Measurements from ENCODE around the gene NCAM1.

Gene NCAM1

DNA sequence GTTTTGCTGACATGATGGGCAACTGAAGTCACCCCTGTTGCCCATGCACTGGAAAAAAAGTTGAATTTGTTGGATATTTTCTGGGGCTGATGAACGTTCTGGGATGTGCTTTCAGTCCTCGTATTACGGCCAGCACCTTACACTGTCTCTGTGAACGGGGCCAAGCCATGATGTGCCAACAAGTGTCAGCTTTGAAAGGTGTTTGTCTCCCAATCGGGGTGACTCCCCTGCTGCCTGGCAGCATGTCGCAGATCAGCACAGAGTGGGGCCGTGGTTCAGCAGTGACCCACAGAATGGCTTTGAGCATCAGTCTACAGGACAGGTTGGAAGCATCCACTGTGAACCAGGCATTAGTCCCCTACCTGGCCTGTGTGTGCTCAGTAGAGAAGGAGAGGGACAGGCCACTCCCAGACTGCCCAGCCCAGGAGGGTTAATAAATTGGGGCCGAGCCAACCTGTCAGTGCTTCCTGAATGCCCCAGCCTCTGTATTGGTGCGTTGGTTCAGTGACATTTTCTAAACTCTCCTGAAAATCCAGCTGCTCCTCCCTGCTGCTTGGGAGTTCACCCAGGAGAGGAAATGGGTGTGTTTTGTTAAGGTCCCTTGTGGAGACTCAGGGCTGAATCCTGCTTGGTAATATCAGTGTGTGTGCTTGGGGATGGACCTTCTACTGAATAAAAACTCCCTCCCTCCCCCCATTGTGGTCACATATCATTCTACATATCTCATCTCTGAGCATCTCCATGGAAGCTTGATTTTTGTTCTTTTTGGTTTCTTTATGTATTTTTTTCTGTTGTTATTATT, 302.4 kb downstream of the NCAM1 start:
- no peak for DNase-seq

DNA sequence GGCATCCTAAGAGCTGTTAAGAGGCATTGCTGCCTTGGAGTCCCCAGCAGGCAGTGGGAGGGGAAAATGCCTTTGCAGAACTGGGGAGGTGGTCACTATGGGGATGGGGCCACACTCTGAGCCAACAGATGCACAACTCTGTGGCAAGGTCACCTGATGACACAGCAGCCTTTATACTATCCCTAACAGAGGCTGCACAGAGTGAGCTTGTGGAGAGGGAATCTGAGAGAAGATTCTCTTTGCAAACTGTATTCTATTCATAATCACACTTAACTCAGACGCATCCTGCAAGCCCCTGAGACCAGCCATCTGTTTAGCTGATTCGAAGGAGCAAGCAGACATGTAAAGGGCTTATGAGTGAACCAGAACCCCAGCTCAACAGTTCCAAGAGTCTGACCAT, 304.1 kb downstream of the NCAM1 start:
- peak; percentile 12 for DNase-seq

DNA sequence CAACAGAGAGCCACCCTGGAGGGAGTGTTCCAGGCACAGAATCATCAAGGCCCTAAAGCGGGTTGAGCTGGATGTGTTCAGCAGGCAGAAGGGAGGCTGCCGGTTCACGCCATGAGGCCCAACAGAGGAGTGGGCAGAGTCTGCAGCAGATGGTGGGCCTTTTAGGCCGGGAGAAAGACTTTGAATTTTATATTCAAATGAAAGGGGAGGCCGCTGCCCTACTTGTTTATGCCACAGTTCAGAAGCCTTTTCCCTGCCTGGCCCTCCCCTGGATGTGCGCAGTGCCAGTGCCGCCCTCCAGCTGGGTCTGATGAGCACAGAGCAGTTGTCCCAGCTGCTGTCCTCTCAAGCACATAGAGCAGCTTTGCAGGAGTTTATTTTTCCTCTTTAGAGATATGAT, 306.3 kb downstream of the NCAM1 start:
- no peak for DNase-seq

DNA sequence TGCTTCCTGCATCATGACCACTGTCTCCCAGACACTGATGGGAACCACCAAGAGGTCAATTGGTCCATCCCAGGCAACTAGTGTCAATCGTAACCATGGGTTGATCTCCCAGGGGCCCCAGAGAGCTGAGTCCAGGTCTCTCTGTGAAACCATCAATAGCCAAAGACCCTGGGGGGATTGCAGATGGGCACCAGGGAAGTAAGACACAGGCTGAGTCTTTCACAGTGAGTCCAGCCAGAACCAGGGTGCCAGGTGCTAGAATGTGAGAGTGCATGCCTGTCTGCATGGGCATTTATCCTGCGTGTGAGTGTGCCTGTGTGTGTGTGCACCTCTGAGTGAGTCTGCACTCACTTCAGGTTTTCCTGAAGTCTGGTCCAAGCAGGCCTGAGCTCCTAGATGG, 307.9 kb downstream of the NCAM1 start:
- no peak for DNase-seq

DNA sequence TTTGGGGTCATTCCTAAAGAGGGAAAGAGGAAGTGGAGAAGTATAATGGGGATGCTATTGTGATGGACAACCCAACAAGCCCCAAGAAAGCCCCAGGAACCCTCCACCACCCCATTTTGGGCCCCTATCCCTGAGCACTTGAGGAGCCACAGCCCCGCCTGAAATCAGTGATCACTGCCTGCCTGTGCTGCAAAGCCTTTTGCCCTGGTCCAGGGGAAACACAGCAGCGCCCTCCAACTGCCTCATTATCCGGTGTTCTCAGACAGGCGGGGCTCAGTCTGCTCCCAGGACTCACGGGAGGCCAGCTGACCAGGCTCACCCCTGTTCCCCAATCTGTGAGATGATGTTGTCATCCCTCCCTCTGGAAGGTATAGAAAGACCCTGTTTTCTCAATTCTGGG, 308.4 kb downstream of the NCAM1 start:
- no peak for DNase-seq

DNA sequence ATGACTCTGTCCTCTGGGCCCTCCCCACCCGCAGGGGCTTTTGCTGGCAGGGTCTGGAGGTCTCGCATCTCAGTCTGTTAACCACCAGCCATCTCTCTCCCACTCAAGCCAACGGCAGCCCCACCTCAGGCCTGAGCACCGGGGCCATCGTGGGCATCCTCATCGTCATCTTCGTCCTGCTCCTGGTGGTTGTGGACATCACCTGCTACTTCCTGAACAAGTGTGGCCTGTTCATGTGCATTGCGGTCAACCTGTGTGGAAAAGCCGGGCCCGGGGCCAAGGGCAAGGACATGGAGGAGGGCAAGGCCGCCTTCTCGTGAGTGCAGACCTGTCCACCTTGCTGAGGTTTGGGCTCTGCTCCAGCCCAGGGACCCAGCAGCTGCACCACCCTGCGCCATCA, 308.9 kb downstream of the NCAM1 start:
- no peak for DNase-seq

DNA sequence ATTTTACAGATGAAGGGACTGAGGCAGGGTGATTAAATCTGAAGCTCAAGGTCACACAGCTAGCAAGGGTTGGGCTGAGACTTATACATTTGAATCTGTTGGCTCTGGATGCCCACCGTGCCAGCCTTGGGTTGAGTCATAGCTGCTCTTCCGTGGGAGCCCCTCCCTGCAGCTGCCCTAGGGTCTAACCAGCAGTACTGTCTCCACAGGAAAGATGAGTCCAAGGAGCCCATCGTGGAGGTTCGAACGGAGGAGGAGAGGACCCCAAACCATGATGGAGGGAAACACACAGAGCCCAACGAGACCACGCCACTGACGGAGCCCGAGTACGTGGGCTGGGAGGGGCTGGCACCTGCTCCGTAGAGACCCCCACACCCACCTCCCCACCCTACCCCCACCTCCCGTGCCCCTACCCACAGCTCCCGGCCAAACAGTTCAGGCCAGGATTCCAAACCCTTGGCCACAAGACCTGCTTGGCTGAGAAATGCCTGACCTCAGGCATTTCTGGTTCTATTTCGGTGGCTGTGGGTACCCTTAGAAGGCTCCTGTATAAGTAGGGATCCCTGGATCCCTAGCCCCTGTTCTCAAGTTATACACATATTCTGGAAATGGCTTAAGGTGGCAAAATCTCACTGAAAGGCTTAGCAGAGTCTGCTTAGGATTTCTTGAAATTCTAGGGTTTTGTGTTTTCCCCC, 310.5 kb downstream of the NCAM1 start:
- DNase-seq: no peak

DNA sequence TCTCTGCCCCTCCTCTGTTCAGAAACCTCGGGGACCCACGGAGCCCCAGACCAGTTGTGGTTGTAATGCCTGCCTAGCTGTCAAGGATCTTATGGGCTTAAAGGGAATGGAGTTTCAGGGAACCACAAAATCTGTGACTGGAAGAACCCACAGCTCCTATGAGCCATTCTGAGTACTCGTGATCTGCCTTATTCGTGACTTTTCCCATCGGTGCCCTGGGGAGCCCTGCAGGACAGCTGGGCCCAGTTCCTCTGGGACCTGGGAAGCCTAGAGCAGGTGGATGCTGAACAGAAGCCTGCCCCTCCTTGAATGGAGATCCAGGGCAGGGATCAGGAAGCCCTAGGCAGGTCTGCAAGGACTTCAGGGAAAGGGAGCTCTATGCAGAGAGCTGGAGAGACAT, 311.1 kb downstream of the NCAM1 start:
- DNase-seq: peak; percentile 25

DNA sequence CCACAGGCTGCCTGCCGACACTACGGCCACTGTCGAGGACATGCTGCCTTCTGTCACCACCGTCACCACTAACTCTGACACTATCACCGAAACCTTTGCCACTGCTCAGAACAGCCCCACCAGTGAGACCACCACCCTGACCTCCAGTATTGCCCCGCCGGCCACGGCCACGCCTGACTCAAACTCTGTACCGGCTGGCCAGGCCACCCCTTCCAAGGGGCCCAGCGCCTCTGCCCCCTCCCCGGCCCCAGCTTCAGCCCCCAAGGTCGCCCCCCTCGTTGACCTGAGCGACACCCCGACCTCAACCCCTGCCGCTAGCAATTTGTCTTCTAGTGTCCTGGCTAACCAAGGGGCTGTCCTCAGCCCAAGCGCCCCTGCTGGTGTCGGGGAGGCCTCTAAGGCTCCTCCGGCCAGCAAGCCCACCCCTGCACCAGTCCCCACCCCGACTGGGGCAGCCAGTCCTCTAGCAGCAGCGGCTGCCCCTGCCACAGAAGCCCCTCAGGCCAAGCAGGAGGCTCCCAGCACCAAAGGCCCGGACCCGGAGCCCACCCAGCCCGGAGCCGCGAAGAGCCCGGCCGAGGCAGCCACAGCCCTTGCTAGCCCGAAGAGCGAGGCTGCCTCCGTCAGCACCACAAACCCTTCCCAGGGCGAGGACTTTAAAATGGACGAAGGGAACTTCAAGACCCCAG, 311.9 kb downstream of the NCAM1 start:
- DNase-seq: no peak

DNA sequence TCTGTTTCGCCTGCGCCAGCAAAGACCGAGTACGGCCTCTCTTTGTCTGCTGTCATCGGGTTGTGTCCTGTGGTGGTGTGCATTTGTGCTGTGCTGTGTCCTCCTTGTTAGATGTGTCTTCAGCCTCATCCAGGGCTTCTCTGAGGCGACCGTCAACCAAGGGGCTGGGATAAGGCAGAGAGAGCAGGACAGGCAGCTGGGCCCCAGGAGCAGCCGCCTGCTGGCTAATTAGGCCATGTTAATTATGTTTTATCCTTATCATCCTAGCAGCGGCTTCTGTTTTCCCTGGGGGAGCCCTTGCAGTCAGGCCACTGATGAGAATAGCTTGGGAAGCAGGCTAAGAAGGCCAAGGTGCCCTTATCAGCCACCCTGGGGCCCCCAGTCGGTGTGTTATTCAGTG, 312.5 kb downstream of the NCAM1 start:
- peak; percentile 86 for DNase-seq

DNA sequence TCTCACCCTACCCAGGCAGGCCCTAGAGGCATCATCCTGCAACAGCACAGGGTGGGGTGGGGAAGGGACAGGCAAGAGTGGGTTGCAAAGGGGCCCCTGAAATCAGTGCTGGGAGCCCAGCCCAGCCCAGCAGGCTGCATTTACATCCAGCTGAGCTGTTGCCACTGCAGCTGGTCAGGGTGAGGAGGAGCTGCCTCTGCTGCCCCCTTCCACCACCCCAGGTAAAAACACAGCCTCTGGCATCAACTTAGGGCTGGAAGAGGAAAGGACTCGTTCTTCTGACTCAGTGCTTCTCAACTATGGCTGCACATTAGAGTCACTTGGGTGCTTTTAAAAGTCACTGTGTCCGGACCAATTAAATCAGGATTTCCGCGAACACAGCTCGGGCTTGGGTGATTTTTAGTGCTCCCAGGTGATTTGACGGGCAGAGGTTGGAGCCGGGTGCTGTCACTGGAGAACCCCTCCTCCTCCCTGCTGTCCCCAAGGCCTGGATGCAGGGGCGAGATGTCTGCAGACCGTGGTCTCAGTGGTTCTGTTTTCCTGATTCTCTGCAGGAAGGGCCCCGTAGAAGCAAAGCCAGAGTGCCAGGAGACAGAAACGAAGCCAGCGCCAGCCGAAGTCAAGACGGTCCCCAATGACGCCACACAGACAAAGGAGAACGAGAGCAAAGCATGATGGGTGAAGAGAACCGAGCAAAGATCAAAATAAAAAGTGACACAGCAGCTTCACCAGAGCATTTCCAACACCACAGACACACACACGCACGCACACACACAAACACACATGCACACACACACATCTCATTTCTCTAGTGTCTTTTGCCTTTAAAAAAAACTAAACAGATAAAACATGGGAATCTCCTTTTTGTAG, 313.7 kb downstream of the NCAM1 start:
- peak; percentile 53 for DNase-seq

DNA sequence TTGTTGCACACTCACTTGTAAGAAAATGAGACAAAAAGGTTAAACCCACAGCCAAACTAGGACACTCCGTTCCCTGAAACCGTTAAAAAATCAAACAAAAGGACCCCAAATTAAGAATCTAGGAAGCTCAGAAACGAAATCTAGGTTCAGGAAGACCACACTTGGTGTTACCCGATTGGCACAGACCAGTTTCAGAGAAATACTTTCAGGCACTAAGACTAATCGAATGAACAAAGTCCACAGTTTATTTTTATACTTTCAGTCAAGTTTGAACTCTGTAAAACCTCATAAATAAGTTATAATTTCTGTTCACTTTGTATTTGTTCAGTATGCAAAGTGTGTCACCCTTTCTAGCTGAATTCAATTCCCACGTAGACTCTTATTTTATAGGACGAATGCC, 314.4 kb downstream of the NCAM1 start:
- DNase-seq: no peak

DNA sequence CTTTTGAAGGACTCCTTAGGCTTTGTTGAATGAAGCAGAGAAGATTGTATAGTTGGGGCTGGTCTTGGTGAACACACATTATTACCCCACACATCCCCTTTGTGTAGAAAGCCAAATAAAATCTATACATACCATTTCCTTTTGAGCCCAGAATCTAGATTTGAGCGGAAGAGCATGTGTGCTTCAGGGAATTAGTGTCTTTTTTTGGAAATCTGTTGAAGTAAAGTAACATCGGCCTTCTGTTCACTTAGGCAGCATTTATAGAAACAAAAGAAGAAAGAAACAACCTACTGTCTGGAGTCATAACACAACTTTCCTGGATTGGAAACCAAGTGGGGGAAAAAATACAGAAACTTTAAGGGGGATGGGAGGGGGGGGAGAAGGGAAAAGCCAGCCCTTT, 315.2 kb downstream of the NCAM1 start:
- no peak for DNase-seq

DNA sequence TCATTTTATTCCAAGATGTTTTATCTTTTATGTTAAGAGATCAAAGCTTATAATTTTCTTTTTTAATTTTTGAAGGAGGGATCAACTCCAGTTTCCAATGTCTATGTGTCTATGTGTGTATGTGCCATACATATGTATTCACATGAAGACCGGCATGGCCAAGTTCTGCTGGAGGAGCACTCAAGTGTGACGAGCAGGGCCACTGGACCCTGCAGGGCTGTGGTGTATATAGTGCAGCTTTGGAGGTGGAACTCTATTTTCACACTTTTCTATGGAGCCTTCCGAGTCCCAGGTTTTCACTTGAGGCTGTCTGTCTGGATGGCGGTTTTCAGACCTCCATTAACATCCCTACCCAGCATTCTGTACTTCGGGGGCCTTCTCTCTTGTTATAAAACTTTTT, 316.7 kb downstream of the NCAM1 start:
- DNase-seq: no peak

DNA sequence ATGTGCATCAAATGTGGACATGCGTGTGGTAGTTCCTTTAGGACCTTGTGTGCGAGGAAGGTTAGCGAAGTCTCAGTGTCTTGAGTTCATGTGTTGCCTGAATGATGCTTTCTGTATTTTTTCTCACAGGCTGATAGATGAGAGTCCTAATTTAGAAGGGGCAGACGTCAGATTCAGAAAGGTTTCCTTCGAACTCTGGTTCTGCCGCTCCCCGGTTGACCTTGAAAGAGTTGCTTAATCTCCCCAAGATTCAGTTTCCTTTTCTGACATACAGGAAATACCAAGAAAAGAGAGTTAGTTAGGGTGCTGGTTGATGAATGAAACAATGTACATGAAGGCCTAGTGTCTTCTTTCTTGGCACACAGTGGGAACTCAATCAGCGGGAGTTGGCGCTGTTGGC, 317.3 kb downstream of the NCAM1 start:
- no peak for DNase-seq

DNA sequence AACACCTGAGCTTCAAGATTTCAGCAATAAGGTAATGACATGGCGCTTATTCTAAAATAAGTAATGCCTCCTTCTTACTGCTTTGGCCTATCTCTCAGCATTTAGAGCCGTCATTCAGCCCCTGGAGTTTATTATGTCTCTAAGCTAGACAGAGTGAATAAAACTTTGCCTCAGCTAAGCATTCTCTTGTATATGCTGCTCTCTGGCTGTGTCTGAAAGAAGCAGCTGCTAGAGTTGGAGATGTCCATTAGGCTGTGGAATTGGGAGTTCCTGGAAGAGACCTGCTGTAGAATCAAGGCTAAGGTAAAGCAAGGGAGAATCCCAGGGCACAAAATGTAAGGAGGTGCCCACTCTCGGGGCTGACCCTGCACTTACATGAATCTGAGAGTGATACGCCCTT, 317.7 kb downstream of the NCAM1 start:
- DNase-seq: no peak

DNA sequence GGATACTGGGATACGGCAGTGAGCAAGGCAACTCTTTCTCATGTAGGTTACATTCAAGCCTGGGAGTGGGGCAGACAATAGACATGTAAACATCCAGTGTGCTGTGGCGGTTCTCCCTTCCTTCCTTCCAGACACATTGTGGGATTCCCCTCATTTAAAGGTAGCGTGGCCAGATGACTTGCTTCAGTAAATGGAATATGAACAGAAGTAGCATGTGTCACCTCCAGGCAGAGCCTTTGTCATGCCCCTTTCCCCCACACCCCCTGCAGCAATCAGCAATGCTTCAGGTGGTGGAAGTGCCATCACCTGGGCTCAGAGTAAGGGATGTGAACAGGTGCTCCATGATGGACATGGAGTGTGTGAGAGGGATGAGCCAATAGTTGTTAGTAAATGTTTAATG, 318.4 kb downstream of the NCAM1 start:
- DNase-seq: no peak

DNA sequence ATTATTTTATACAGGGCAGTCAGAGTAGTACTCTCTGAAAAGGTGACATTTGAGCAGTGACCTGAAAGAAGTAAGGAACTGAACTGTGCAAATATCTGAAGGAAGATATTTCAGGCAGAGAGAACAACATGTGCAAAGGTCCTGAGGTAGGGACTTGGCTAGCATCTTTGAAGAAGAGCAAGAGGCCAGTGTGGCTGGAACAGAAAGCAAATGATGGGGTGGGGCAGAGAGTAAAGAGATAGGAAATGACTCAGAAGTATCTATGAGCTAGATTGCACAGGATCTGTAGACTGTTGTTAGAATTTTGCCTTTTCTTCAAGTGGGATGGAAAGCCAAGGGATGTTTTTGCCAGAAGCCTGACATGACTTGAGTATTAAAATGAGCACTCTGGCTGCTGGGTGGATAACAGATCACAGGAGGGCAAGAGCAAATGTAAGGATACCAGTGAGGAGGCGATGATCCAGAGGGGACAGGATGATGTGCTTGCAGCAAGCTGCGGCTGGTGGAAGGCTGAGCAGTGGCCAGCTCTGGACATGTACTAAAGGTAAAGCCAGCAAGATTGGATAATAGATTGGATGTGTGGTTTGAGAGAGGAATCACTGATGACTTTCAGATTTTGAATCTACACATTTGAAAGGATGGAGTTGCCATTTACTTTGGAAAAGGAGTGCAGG, 320.0 kb downstream of the NCAM1 start:
- DNase-seq: no peak

DNA sequence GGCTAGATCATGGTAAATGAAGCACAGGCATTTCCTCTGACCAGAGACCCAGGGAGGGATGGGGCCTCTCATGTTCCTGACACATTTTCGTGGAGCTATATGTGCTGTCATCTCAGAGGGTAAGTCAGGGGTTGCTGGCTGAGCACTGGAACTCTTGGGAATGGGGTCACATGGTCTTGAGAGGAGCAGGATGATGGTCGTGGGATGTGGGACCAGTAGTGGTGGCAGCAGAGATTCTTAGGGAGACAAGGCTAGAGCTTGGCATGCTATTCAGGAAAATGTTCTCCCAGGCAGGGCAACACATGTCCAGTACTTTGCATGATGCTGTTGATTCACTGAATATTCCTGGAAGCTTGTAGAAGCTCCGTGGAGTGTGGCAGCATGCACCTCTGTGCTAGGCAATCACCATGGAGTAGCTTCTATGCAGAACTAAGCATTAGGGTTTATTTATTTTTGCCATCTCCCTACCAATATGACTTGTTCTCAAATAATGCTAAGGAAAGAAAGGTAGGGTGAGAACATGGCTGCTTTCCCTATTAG, 321.7 kb downstream of the NCAM1 start:
- DNase-seq: no peak

DNA sequence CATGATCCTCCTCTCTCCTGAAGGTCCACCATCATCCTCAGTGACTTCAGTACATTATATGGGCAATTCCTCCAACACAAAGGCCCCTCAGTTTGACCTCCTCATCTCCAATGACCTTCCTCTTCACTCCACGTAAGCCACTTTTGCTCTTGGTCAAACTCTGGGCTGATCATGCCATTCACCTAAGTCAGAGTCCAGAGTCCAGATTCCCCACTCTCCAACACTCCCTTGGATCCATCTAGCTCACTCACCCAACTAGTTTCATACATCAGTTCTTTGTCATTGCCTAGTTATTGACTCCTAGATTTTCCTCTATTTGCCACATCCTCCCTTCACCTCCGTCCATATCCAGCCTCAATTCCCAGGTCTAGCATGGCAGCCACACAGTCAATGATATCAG, 322.7 kb downstream of the NCAM1 start:
- no peak for DNase-seq

DNA sequence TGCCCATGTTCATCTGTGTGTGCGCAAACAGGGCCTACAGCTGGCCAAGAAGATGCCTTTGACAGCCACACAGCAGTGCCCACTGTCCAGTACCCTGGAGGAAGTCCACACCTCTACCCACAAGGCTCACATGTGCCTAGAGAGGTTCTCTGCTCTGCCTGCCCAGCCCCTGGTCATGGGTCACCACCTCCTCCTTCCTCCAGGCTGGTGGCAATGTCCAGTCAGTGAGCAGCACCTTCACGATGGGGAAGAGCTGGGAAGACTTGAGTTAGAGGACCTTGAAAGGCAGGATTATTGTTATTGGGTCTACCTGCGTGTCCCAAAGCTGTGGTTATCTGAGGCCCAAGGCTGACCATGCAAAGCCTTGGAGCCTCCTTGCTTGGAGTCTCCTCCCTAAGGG, 324.8 kb downstream of the NCAM1 start:
- DNase-seq: no peak

Measured in NCI-H82 (cell line).